CD14-positive monocyte (primary cell): ENCODE data around the gene MAP3K7CL. TPM values are rescaled to one million over a fixed set of nuclear protein-coding genes. Genes with fewer than 3 reads are reported as not detected.

Experiments
- DNase-seq, 3 donors: peaks; one replicate each; pipeline ENCODE4 v3.0.0-alpha.2; 2011 to 2022
- H2AFZ ChIP-seq: 2 replicates; pipeline ENCODE4 v1.6.0; 2012; ENCODE audit warnings: mild to moderate bottlenecking, low read depth, low read length, inconsistent platforms; ENCODE audit not compliant: insufficient read depth, poor library complexity, severe bottlenecking
- H3K27ac ChIP-seq, 2 donors: 1 replicate in 1 of 2; 2 replicates in 1 of 2; pipeline ENCODE4 v1.5.1; 2012 to 2013; ENCODE audit warnings: low read length in 2 of 2, control low read depth in 1 of 2, inconsistent platforms in 1 of 2, low read depth in 1 of 2, mild to moderate bottlenecking in 1 of 2
- H3K27me3 ChIP-seq, 2 donors: one replicate each; pipeline versions ENCODE4 v1.6.0 to v1.6.1; 2011 to 2013; ENCODE audit warnings: low read length in 2 of 2; ENCODE audit not compliant: control insufficient read depth in 2 of 2, insufficient read depth in 2 of 2
- H3K36me3 ChIP-seq, 2 donors: replicated peaks in 1 of 2; 1 replicate in 1 of 2; 2 replicates in 1 of 2; pipeline versions ENCODE4 v1.5.1 to v1.6.1; 2012 to 2013; ENCODE audit warnings: low read length in 2 of 2, control low read depth in 1 of 2, inconsistent platforms in 1 of 2, mild to moderate bottlenecking in 1 of 2; ENCODE audit not compliant: insufficient read depth in 2 of 2, control insufficient read depth in 1 of 2
- H3K4me1 ChIP-seq, 2 donors: 1 replicate in 1 of 2; 2 replicates in 1 of 2; pipeline versions ENCODE4 v1.5.1 to v1.6.1; 2012 to 2013; ENCODE audit warnings: low read length in 2 of 2, control low read depth in 1 of 2, inconsistent platforms in 1 of 2, mild to moderate bottlenecking in 1 of 2, moderate library complexity in 1 of 2; ENCODE audit not compliant: insufficient read depth in 2 of 2, control insufficient read depth in 1 of 2
- H3K4me2 ChIP-seq: replicated peaks from 2 replicates; pipeline ENCODE3; 2012; ENCODE audit warnings: low read length, moderate library complexity, mild to moderate bottlenecking; ENCODE audit not compliant: poor library complexity, severe bottlenecking; ENCODE audit errors: extremely low read depth
- H3K4me3 ChIP-seq, 3 experiments: fragments of 200-600 bp in 1 of 3; sonication (generic) in 1 of 3; replicated peaks in 1 of 3; 1 replicate in 2 of 3; 2 replicates in 1 of 3; pipeline ENCODE4 v1.5.1; 2011 to 2013; ENCODE audit warnings: low read length in 3 of 3, mild to moderate bottlenecking in 3 of 3, control low read depth in 2 of 3, low read depth in 2 of 3, inconsistent platforms in 1 of 3, moderate library complexity in 1 of 3
- H3K79me2 ChIP-seq: 2 replicates; pipeline ENCODE4 v1.6.0; 2012; ENCODE audit warnings: mild to moderate bottlenecking, control low read depth, inconsistent platforms, low read length, moderate library complexity; ENCODE audit not compliant: insufficient read depth
- H3K9ac ChIP-seq: 2 replicates; pipeline ENCODE4 v1.6.0; 2017; ENCODE audit warnings: low read length, mild to moderate bottlenecking; ENCODE audit not compliant: insufficient read depth, poor library complexity, severe bottlenecking
- H3K9me3 ChIP-seq, 2 donors: replicated peaks in 1 of 2; 1 replicate in 1 of 2; 2 replicates in 1 of 2; pipeline versions ENCODE4 v1.5.1 to v1.6.1; 2012 to 2013; ENCODE audit warnings: low read length in 2 of 2, control low read depth in 1 of 2; ENCODE audit not compliant: control insufficient read depth in 1 of 2, insufficient read depth in 1 of 2
- H4K20me1 ChIP-seq: 2 replicates; pipeline ENCODE4 v1.6.0; 2012; ENCODE audit warnings: mild to moderate bottlenecking, low read length, control low read depth, moderate library complexity; ENCODE audit not compliant: insufficient read depth
- H3K27ac Mint-ChIP-seq, 7 donors: one replicate each; pipeline ENCODE4 v1.8.0; 2020; ENCODE audit warnings: mild to moderate bottlenecking in 7 of 7, mixed read lengths in 7 of 7, moderate library complexity in 6 of 7, inconsistent platforms in 2 of 7
- H3K27me3 Mint-ChIP-seq, 3 donors: one replicate each; pipeline ENCODE4 v1.8.0; 2021 to 2022; ENCODE audit warnings: low read depth in 3 of 3, mild to moderate bottlenecking in 3 of 3, mixed read lengths in 3 of 3, moderate library complexity in 3 of 3, inconsistent platforms in 1 of 3
- H3K36me3 Mint-ChIP-seq, 2 donors: one replicate each; pipeline ENCODE4 v1.8.0; 2020; ENCODE audit warnings: mixed read lengths in 2 of 2, inconsistent platforms in 1 of 2, mild to moderate bottlenecking in 1 of 2
- H3K4me1 Mint-ChIP-seq: one replicate; pipeline ENCODE4 v1.8.0; 2020; ENCODE audit warnings: mild to moderate bottlenecking, mixed read lengths
- H3K4me3 Mint-ChIP-seq, 2 donors: one replicate each; pipeline ENCODE4 v1.8.0; 2020; ENCODE audit warnings: mild to moderate bottlenecking in 2 of 2, mixed read lengths in 2 of 2, moderate library complexity in 1 of 2
- H3K9me3 Mint-ChIP-seq, 7 donors: one replicate each; pipeline ENCODE4 v1.8.0; 2020 to 2022; ENCODE audit warnings: mixed read lengths in 7 of 7, mild to moderate bottlenecking in 6 of 7, moderate library complexity in 6 of 7, inconsistent platforms in 2 of 7
- CTCF ChIP-seq: fragments of 200-600 bp; IDR thresholded peaks from one replicate; pipeline ENCODE4 v1.8.0; 2022; ENCODE audit warnings: antibody characterized with exemption, mild to moderate bottlenecking
- WGBS: methylation state at CpG from one replicate; pipeline ENCODE4 v1.1.5; 2013; ENCODE audit warnings: missing lambda C conversion rate; ENCODE audit not compliant: insufficient coverage; 5-methylcytosine and 5-hydroxymethylcytosine counted together
- intact Hi-C, 2 donors: fragments of 100-400 bp; cut with micrococcal nuclease; formaldehyde crosslinking; loops; one replicate each; pipeline versions ENCODE4 v1.15.0 to v1.15.1; 2023
- polyA plus RNA-seq, 3 donors: library from polyadenylated mRNA; depleted of rRNA in 1 of 3; unstranded in 2 of 3; stranded (reverse) in 1 of 3; fragments of 300-500 nt in 2 of 3; fragments of >200 nt in 1 of 3; fragmentation: Illumina TruSeq in 2 of 3; gene quantifications; 1 replicate in 2 of 3; 2 replicates in 1 of 3; pipeline ENCODE4 v1.2.3, GENCODE V29; 2012 to 2021

The MAP3K7CL gene
- polyA plus RNA-seq, 3 donors, result 14.6 to 15.8 (median 15.7) TPM

GRCh38 chr21:29172282-29172681, 41.8 kb downstream of the MAP3K7CL start:
- no CpG with 5 or more reads among the region's 1 CpG for WGBS
- peaks cover 42 to 73% of the 10 kb centered on the region in 2 donors for H3K4me1 ChIP-seq
- Mint-ChIP-seq H3K36me3 (peaks cover 0 to 13% of the 10 kb centered on the region in 2 donors), H3K4me1 (peaks cover 62% of the 10 kb centered on the region), H3K27me3 (no peaks in the 10 kb centered on the region), H3K9me3 (peaks cover 0 to 3% (median 0%) of the 10 kb centered on the region in 7 donors), H3K4me3 (no peak overlapping the region), H3K27ac (peak overlapping the region in 5 of 7 donors; percentile 73 to 82 (median 78))
- no peaks in the 10 kb centered on the region for H3K9me3 ChIP-seq
- no peaks in the 10 kb centered on the region for H3K36me3 ChIP-seq
- H3K27ac ChIP-seq, result peak overlapping the region in 1 of 2 donors; percentile 48
- no peaks in the 10 kb centered on the region for H3K79me2 ChIP-seq
- no peak overlapping the region for H3K9ac ChIP-seq
- no peaks in the 10 kb centered on the region for H3K27me3 ChIP-seq
- H3K4me2 ChIP-seq, result no peak overlapping the region
- no peak for TF ChIP-seq CTCF
- DNase-seq, result peak in 1 of 3 donors; percentile 34
- no peak overlapping the region for H2AFZ ChIP-seq
- intact Hi-C loops, result no loop called here
- H4K20me1 ChIP-seq, result no peaks in the 10 kb centered on the region
- no peak overlapping the region for H3K4me3 ChIP-seq

GRCh38 chr21:29174607-29175013, 44.2 kb downstream of the MAP3K7CL start:
- no peak for TF ChIP-seq CTCF
- H3K4me3 Mint-ChIP-seq, result no peak overlapping the region
- H3K4me2 ChIP-seq, result no peak overlapping the region
- peaks cover 0 to 2% (median 1%) of the 10 kb centered on the region in 3 donors for H3K27me3 Mint-ChIP-seq
- H3K9me3 Mint-ChIP-seq, result peaks cover 0 to 2% (median 0%) of the 10 kb centered on the region in 7 donors
- H2AFZ ChIP-seq, result no peak overlapping the region
- no peaks in the 10 kb centered on the region for H3K36me3 ChIP-seq
- WGBS, result 93% methylated on average over 7 of the region's 9 CpGs
- H3K79me2 ChIP-seq, result no peaks in the 10 kb centered on the region
- H3K27me3 ChIP-seq, result no peaks in the 10 kb centered on the region
- H4K20me1 ChIP-seq, result no peaks in the 10 kb centered on the region
- H3K27ac Mint-ChIP-seq, result no peak overlapping the region
- peaks cover 31 to 53% of the 10 kb centered on the region in 2 donors for H3K4me1 ChIP-seq
- H3K9me3 ChIP-seq, result no peaks in the 10 kb centered on the region
- DNase-seq, result no peak
- peaks cover 53% of the 10 kb centered on the region for H3K4me1 Mint-ChIP-seq
- H3K36me3 Mint-ChIP-seq, result peaks cover 3 to 14% of the 10 kb centered on the region in 2 donors
- no peak overlapping the region for H3K27ac ChIP-seq
- no peak overlapping the region for H3K9ac ChIP-seq
- no peak overlapping the region for H3K4me3 ChIP-seq
- intact Hi-C loops, result no loop called here
